ENCODE measurements around the gene JAM3.
A peak's percentile ranks its signal among the peaks of the same experiment; 100 is the strongest.

The JAM3 gene

GRCh38 chr11:134046681-134047449, 22.0 kb upstream of the JAM3 start:
- Histone ChIP-seq H3K9me3 (ENCODE audit: severe bottlenecking) (no peaks in the 10 kb centered on the region), H3K4me1 (ENCODE audit: insufficient read depth, poor library complexity, severe bottlenecking) (no peaks in the 10 kb centered on the region), H3K36me3 (ENCODE audit: low read depth) (no peaks in the 10 kb centered on the region), H3K4me3 (ENCODE audit: severe bottlenecking) (no peak overlapping the region), H3K27ac (ENCODE audit: poor library complexity, severe bottlenecking) (no peak overlapping the region), H3K27me3 (ENCODE audit: insufficient read depth, poor library complexity, severe bottlenecking) (peaks cover 4% of the 10 kb centered on the region)
- TF ChIP-seq, protein P1, sequence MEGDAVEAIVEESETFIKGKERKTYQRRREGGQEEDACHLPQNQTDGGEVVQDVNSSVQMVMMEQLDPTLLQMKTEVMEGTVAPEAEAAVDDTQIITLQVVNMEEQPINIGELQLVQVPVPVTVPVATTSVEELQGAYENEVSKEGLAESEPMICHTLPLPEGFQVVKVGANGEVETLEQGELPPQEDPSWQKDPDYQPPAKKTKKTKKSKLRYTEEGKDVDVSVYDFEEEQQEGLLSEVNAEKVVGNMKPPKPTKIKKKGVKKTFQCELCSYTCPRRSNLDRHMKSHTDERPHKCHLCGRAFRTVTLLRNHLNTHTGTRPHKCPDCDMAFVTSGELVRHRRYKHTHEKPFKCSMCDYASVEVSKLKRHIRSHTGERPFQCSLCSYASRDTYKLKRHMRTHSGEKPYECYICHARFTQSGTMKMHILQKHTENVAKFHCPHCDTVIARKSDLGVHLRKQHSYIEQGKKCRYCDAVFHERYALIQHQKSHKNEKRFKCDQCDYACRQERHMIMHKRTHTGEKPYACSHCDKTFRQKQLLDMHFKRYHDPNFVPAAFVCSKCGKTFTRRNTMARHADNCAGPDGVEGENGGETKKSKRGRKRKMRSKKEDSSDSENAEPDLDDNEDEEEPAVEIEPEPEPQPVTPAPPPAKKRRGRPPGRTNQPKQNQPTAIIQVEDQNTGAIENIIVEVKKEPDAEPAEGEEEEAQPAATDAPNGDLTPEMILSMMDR (IDR thresholded peaks at IDR 0.05; ENCODE audit: poor library complexity, severe bottlenecking) = no peak
- peak; percentile 26 for DNase-seq (ENCODE audit: low spot score)
- ATAC-seq (ENCODE audit: low read depth) = no peak

DNA sequence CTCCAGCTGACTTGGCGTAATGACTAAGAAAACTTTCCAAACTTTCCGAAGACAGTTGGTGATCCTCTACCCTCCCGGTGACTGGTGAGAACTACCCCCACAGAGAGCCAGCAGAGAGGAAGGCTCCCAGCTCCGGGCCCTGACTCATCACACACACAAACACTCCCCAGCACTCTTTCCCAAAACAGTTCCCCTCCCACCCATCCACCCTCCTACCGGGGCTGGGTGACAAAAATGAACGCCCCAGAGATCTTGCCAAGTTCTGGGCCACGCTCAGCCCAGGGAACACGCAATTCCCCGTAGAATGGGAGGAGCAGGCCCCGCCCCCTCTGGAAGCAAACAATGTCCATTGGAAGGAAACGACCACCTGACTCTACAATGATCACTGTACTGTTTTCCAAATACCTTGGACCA, 21.3 kb upstream of the JAM3 start:
- Histone ChIP-seq H3K4me1 (ENCODE audit: insufficient read depth, poor library complexity, severe bottlenecking) (no peaks in the 10 kb centered on the region), H3K4me3 (ENCODE audit: severe bottlenecking) (no peak overlapping the region), H3K27me3 (ENCODE audit: insufficient read depth, poor library complexity, severe bottlenecking) (peaks cover 4% of the 10 kb centered on the region), H3K27ac (ENCODE audit: poor library complexity, severe bottlenecking) (no peak overlapping the region), H3K36me3 (ENCODE audit: low read depth) (no peaks in the 10 kb centered on the region), H3K9me3 (ENCODE audit: severe bottlenecking) (no peaks in the 10 kb centered on the region)
- DNase-seq (ENCODE audit: low spot score) (peak; percentile 58), ATAC-seq (ENCODE audit: low read depth) (peak; percentile 45)
- TF ChIP-seq, protein P1 (IDR thresholded peaks at IDR 0.05; ENCODE audit: poor library complexity, severe bottlenecking) = no peak

DNA sequence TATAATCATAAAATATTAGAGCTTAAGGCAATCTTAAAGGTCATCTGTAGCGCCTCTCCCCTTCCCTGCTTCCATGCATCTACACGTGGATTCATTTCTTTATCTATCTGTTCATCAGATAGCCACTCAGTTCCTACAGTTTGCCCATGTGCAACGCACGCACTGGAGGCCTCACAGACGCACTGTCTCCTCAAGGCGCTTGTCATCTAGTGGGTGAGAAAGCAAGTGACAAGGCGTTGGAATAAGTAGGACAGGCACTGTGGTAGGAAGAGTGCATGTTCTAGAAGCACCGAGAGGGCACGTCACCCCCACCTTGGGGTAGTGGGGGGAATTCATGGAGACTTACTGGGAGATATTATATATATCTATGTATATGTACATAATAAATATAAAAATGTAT, 20.8 kb upstream of the JAM3 start:
- Histone ChIP-seq H3K27me3 (ENCODE audit: insufficient read depth, poor library complexity, severe bottlenecking) (peaks cover 4% of the 10 kb centered on the region), H3K27ac (ENCODE audit: poor library complexity, severe bottlenecking) (no peak overlapping the region), H3K36me3 (ENCODE audit: low read depth) (no peaks in the 10 kb centered on the region), H3K4me3 (ENCODE audit: severe bottlenecking) (no peak overlapping the region), H3K9me3 (ENCODE audit: severe bottlenecking) (no peaks in the 10 kb centered on the region), H3K4me1 (ENCODE audit: insufficient read depth, poor library complexity, severe bottlenecking) (no peaks in the 10 kb centered on the region)
- TF ChIP-seq, protein P1 (IDR thresholded peaks at IDR 0.05; ENCODE audit: poor library complexity, severe bottlenecking) = no peak
- peak; percentile 11 for DNase-seq (ENCODE audit: low spot score)
- no peak for ATAC-seq (ENCODE audit: low read depth)

- Histone ChIP-seq H3K27me3 (ENCODE audit: insufficient read depth, poor library complexity, severe bottlenecking) (peaks cover 4% of the 10 kb centered on the region), H3K36me3 (ENCODE audit: low read depth) (no peaks in the 10 kb centered on the region), H3K27ac (ENCODE audit: poor library complexity, severe bottlenecking) (no peak overlapping the region), H3K4me1 (ENCODE audit: insufficient read depth, poor library complexity, severe bottlenecking) (no peaks in the 10 kb centered on the region), H3K9me3 (ENCODE audit: severe bottlenecking) (no peaks in the 10 kb centered on the region), H3K4me3 (ENCODE audit: severe bottlenecking) (no peak overlapping the region)
- ATAC-seq (ENCODE audit: low read depth) (no peak), DNase-seq (ENCODE audit: low spot score) (no peak)
- TF ChIP-seq, protein P1 (IDR thresholded peaks at IDR 0.05; ENCODE audit: poor library complexity, severe bottlenecking) = no peak
Observed at GRCh38 chr11:134049303-134049702, 19.6 kb upstream of the JAM3 start.
